ENCODE data around the gene ATP2B2.

Gene ATP2B2

DNA sequence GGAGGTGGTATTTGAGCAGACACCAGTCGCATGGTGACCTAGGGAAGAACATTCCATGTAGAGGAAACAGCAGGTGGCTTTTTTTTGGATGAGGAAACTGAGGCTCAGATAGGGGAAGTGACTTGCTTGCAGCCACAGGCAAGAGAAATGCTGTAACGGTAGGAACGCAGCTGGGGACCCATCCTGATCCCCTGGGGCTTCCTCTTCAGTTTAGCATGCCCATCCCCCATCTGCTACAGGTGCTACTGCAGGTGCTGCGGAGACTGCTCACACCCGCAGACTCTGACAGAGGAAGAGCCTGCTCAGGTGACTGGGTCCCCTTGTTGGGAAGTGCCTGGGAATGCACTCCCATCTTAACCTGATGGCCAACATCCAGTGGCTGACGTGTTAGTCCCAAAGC, 129.0 kb downstream of the ATP2B2 start:
- H3K4me3 ChIP-seq (ENCODE audit: low read depth, low read length) = no peak overlapping the region
- TF ChIP-seq, protein P1, sequence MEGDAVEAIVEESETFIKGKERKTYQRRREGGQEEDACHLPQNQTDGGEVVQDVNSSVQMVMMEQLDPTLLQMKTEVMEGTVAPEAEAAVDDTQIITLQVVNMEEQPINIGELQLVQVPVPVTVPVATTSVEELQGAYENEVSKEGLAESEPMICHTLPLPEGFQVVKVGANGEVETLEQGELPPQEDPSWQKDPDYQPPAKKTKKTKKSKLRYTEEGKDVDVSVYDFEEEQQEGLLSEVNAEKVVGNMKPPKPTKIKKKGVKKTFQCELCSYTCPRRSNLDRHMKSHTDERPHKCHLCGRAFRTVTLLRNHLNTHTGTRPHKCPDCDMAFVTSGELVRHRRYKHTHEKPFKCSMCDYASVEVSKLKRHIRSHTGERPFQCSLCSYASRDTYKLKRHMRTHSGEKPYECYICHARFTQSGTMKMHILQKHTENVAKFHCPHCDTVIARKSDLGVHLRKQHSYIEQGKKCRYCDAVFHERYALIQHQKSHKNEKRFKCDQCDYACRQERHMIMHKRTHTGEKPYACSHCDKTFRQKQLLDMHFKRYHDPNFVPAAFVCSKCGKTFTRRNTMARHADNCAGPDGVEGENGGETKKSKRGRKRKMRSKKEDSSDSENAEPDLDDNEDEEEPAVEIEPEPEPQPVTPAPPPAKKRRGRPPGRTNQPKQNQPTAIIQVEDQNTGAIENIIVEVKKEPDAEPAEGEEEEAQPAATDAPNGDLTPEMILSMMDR (IDR thresholded peaks at IDR 0.05; ENCODE audit: low read depth, low read length) = no peak

DNA sequence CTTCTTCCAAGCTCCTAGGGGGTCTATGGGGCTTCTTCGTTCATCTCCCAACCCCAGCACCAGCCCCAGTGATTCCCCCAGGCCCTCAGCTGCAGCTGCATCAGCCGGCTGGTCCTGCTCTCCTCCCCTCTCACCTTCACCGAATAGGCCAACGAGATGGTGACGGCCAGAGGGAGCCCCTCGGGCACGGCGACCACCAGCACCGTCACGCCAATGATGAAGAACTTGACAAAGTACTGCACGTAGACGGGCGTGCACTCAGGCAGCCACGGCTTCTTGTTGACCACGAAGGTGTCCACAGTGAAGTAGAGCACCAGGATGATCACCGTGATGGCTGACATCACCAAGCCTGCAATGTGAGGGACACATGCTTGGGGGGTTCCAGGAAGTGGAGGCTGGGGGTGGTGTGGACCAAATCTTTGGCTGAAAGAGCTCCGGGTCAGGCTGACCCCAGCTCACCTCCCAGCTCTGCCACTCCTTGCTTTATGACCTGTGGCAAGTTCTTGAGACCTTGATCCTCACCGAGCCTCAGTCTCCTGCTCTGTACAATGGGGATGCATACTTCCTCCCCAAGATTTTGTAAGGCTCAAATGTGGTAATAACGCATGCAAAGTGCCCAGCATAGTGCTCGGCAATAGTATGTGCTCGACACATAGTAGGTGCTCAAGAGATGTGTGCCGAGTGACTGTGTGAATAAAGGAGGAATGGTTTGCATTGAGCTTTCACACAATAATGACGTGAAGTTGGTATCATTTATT, 129.9 kb downstream of the ATP2B2 start:
- TF ChIP-seq, protein P1 (IDR thresholded peaks at IDR 0.05; ENCODE audit: low read depth, low read length) = no peak
- no peak overlapping the region for H3K4me3 ChIP-seq (ENCODE audit: low read depth, low read length)

DNA sequence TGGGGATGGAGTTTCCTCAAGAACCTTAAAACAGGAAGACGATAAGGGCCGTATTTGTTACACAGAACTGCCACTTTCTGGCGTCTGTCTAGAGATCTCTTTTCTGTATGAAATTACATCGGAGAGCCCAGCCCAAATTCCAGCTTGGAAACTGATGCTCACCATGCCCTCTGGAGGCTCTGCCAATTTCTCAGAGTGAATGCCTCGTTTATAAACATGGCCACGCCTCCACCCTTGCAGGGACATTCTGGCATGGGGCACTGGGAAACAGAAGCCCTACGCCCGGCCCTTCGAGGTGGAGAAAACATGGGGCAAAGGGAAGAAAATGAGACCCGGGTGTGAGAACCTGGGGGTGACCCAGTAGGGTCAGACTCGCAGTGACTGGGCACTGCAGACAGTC, 131.1 kb downstream of the ATP2B2 start:
- TF ChIP-seq, protein P1 (IDR thresholded peaks at IDR 0.05; ENCODE audit: low read depth, low read length) = no peak
- H3K4me3 ChIP-seq (ENCODE audit: low read depth, low read length) = no peak overlapping the region

DNA sequence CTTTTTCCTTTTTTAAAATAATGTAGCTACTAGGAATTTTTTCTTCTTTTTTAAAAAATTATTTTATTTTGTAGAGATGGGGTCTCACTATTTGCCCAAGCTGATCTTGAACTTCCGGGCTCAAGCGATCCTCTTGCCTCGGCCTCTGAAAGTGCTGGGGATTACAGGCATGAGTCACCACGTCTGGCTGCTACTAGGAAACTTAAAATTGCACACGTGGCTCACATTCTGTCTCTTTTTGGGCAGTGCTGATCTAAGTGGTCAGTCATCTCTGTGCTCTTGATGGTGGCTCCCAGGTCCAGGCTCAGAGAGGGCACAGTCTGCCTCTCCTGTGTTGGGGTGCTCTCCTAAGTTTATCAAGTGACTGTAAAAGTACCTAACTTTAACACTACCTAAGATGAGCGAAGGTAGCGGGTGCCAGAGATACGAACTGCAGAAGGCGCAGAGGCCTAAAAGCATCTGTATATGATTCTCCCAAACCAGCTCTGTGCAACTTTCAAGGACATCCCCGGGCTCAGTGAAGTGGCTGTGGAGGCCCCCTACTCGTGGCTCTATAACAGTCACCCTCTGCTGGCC, 131.6 kb downstream of the ATP2B2 start:
- H3K4me3 ChIP-seq (ENCODE audit: low read depth, low read length) = no peak overlapping the region
- TF ChIP-seq, protein P1 (IDR thresholded peaks at IDR 0.05; ENCODE audit: low read depth, low read length) = no peak

DNA sequence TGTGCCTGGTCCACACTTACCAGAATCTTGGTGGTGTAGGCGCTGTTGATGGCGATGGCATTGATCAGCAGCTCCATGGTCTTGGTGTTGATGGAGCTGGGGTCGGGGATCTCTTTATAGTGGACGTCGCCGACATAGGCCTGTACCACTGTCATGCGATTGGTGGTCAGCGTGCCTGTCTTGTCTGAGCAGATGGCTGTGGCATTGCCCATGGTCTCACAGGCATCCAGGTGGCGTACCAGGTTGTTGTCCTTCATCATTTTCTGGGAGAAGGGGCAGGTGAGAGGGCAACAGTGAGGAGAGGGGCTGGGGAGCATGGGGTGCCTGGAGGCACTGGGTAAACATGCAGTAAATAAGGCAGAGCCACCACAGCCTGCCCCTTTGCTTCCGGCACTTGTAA, 133.6 kb downstream of the ATP2B2 start:
- TF ChIP-seq, protein P1 (IDR thresholded peaks at IDR 0.05; ENCODE audit: low read depth, low read length) = no peak
- H3K4me3 ChIP-seq (ENCODE audit: low read depth, low read length) = no peak overlapping the region

DNA sequence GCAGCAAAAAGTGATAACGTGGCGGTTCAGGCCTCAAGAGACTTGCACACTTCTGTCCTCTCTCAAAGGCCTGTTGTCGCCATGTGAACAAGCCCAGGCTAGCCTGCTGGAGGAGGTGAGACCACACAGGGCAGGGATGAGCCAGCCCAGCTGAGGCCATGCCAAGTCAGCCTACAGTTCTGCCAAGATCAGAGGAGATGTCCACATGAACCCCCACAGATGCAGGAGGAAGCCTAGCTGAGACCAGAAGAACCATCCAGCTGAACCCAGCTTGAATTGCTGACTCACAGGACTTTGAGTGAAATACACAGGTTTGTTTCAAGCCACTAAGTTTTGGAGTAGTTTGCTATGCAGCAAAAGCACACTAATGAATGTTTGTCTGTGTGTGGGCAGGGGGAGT, 134.2 kb downstream of the ATP2B2 start:
- no peak overlapping the region for H3K4me3 ChIP-seq (ENCODE audit: low read depth, low read length)
- TF ChIP-seq, protein P1 (IDR thresholded peaks at IDR 0.05; ENCODE audit: low read depth, low read length) = no peak

DNA sequence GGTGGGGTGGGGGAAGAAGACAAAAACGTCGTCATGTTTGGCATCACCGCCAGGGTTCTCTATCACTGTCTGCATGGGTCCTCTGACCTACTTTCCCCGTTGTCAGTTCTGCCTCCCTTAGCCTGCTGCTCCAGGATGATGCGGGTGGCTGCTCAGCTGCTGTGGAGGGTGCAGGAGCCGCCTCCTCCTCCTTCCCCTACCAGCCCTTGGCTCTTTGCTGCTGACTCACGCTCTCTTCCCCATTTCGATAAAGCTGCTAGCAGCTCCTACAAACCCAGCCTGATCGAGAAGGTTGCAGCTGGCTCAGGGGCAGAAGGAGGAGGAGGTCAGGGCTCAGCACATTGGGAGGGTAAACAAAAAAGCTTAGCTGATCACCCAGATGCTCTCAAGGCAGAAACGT, 135.0 kb downstream of the ATP2B2 start:
- no peak overlapping the region for H3K4me3 ChIP-seq (ENCODE audit: low read depth, low read length)
- TF ChIP-seq, protein P1 (IDR thresholded peaks at IDR 0.05; ENCODE audit: low read depth, low read length) = no peak
